ENCODE data around the gene LSM7. TPM values are rescaled to one million over a fixed set of nuclear protein-coding genes. Genes with fewer than 3 reads are reported as not detected.

Gene LSM7
- total RNA-seq, 1 experiment from 2014 or later: 282 TPM

- no peak overlapping the region for H3K9ac ChIP-seq (ENCODE audit: low read length)
- CTCF ChIA-PET: interaction anchor here (0.5 kb wide), 1 partner anchor 254 kb away, joined by 3 read pairs; no protein-coding TSS in a partner anchor
- no peak for TF ChIP-seq EZH2 (IDR thresholded peaks at IDR 0.05; ENCODE audit: low read length, unreplicated experiment)
- no peak for TF ChIP-seq EZH2phosphoT487 (IDR thresholded peaks at IDR 0.05; ENCODE audit: borderline replicate concordance, low read length)
- TF ChIP-seq CTCF (conservative IDR thresholded peaks at IDR 0.05; ENCODE audit: low read depth, low read length): no peak
- intact Hi-C loops (cut with micrococcal nuclease): no loop called here
- no peaks in the 10 kb centered on the region for H3F3A ChIP-seq (ENCODE audit: low read length, unreplicated experiment)
- DNase-seq: no peak
- no peak for ATAC-seq
- H3K79me2 ChIP-seq (ENCODE audit: low read length): peaks cover 12% of the 10 kb centered on the region
- H3K4me1 ChIP-seq (ENCODE audit: insufficient read depth, low read length): no peaks in the 10 kb centered on the region
- H3K27ac ChIP-seq (ENCODE audit: low read length): no peak overlapping the region
- H3K9me3 ChIP-seq (ENCODE audit: low read length): no peaks in the 10 kb centered on the region
- H3K36me3 ChIP-seq (ENCODE audit: low read depth, low read length): no peaks in the 10 kb centered on the region; the same call in 1 of the 2 replicates
- POLR2A ChIA-PET (ENCODE audit: unreplicated experiment): no interaction called here
- H3K4me3 ChIP-seq (ENCODE audit: low read length): no peak overlapping the region
- BruUV-seq (replicated peaks): no TSS peak
- H3K4me2 ChIP-seq (ENCODE audit: low read length): no peak overlapping the region
- no peaks in the 10 kb centered on the region for H4K20me1 ChIP-seq (ENCODE audit: low read length)
- H2AFZ ChIP-seq (ENCODE audit: low read length): no peak overlapping the region
- H3K27me3 ChIP-seq (ENCODE audit: low read length): no peaks in the 10 kb centered on the region
- no peaks in the 10 kb centered on the region for H3K9me2 ChIP-seq (replicated peaks; ENCODE audit: low read length)
These were observed 6.7 kb downstream of the LSM7 start for GRCh38 chr19:2321565-2322283.

GRCh38 chr19:2320939-2321338 is 7.4 kb downstream of the LSM7 start:
- CTCF ChIA-PET: no interaction called here
- no peak for ATAC-seq

More at GRCh38 chr19:2320939-2321338, 7.4 kb downstream of the LSM7 start:
- no peak overlapping the region for H3K9ac ChIP-seq (ENCODE audit: low read length)
- no peaks in the 10 kb centered on the region for H3K9me2 ChIP-seq (replicated peaks; ENCODE audit: low read length)
- intact Hi-C loops (cut with micrococcal nuclease): no loop called here
- TF ChIP-seq EZH2phosphoT487 (IDR thresholded peaks at IDR 0.05; ENCODE audit: borderline replicate concordance, low read length) (no peak), CTCF (conservative IDR thresholded peaks at IDR 0.05; ENCODE audit: low read depth, low read length) (no peak), EZH2 (IDR thresholded peaks at IDR 0.05; ENCODE audit: low read length, unreplicated experiment) (no peak)
- no peak overlapping the region for H2AFZ ChIP-seq (ENCODE audit: low read length)
- POLR2A ChIA-PET (ENCODE audit: unreplicated experiment): no interaction called here
- H3K27me3 ChIP-seq (ENCODE audit: low read length): no peaks in the 10 kb centered on the region
- no peak for DNase-seq
- no peak overlapping the region for H3K27ac ChIP-seq (ENCODE audit: low read length)
- no peaks in the 10 kb centered on the region for H3K4me1 ChIP-seq (ENCODE audit: insufficient read depth, low read length)
- H4K20me1 ChIP-seq (ENCODE audit: low read length): no peaks in the 10 kb centered on the region
- peaks cover 5% of the 10 kb centered on the region; the same call in 1 of the 2 replicates for H3K79me2 ChIP-seq (ENCODE audit: low read length)
- H3F3A ChIP-seq (ENCODE audit: low read length, unreplicated experiment): no peaks in the 10 kb centered on the region
- no peaks in the 10 kb centered on the region; the same call in 1 of the 2 replicates for H3K36me3 ChIP-seq (ENCODE audit: low read depth, low read length)
- no peak overlapping the region for H3K4me2 ChIP-seq (ENCODE audit: low read length)
- no TSS peak for BruUV-seq (replicated peaks)
- no peaks in the 10 kb centered on the region for H3K9me3 ChIP-seq (ENCODE audit: low read length)
- no peak overlapping the region for H3K4me3 ChIP-seq (ENCODE audit: low read length)

Data from PC-3 (cell line).